ENCODE results near the gene ANGPTL4.

The ANGPTL4 gene

GRCh38 chr19:8388612-8388958, 24.6 kb downstream of the ANGPTL4 start:
- no peaks in the 10 kb centered on the region for H3K27me3 ChIP-seq (ENCODE audit: insufficient read depth, poor library complexity, severe bottlenecking)
- no peak overlapping the region for H3K27ac ChIP-seq (replicated peaks)
- no peak overlapping the region for H3K4me3 ChIP-seq (replicated peaks; ENCODE audit: insufficient read depth, low read length)
- TF ChIP-seq POLR2AphosphoS5 (IDR thresholded peaks at IDR 0.05; ENCODE audit: low read depth) (no peak), REST (IDR thresholded peaks at IDR 0.05; ENCODE audit: insufficient replicate concordance, low read depth) (no peak), CTCF (IDR thresholded peaks at IDR 0.05; ENCODE audit: insufficient read depth, low read length) (no peak), SPI1 (IDR thresholded peaks at IDR 0.05; ENCODE audit: borderline replicate concordance, low read depth) (no peak), GABPA (IDR thresholded peaks at IDR 0.05; ENCODE audit: low read depth) (no peak)
- DNase-seq (ENCODE audit: low read depth in 1 of 2, low spot score in 1 of 2): no peak

GRCh38 chr19:8389891-8390616, 26.1 kb downstream of the ANGPTL4 start, which contains the start of gene RAB11B:
RAB11B (plus strand) TSS chr19:8390360; CDS start chr19:8390417, 57 bp downstream.
- Histone ChIP-seq H3K27me3 (ENCODE audit: insufficient read depth, poor library complexity, severe bottlenecking) (no peaks in the 10 kb centered on the region), H3K27ac (replicated peaks) (peak within 1 kb of the TSS; percentile 78), H3K4me3 (replicated peaks; ENCODE audit: insufficient read depth, low read length) (peak within 1 kb of the TSS; percentile 66)
- TF ChIP-seq REST (IDR thresholded peaks at IDR 0.05; ENCODE audit: insufficient replicate concordance, low read depth) (no peak), SPI1 (IDR thresholded peaks at IDR 0.05; ENCODE audit: borderline replicate concordance, low read depth) (no peak; the same call in 1 of the 2 replicates), POLR2AphosphoS5 (IDR thresholded peaks at IDR 0.05; ENCODE audit: low read depth) (peak; percentile 37), GABPA (IDR thresholded peaks at IDR 0.05; ENCODE audit: low read depth) (peak; percentile 84), CTCF (IDR thresholded peaks at IDR 0.05; ENCODE audit: insufficient read depth, low read length) (no peak)
- DNase-seq (ENCODE audit: low read depth in 1 of 2, low spot score in 1 of 2): peak; percentile 99 to 100

- DNase-seq (ENCODE audit: low read depth in 1 of 2, low spot score in 1 of 2): peak; percentile 70 to 94
- Histone ChIP-seq H3K27ac (replicated peaks) (peak overlapping the region; percentile 74), H3K4me3 (replicated peaks; ENCODE audit: insufficient read depth, low read length) (peak overlapping the region; percentile 59), H3K27me3 (ENCODE audit: insufficient read depth, poor library complexity, severe bottlenecking) (no peaks in the 10 kb centered on the region)
- TF ChIP-seq SPI1 (IDR thresholded peaks at IDR 0.05; ENCODE audit: borderline replicate concordance, low read depth) (no peak), REST (IDR thresholded peaks at IDR 0.05; ENCODE audit: insufficient replicate concordance, low read depth) (no peak), POLR2AphosphoS5 (IDR thresholded peaks at IDR 0.05; ENCODE audit: low read depth) (peak; percentile 6; the same call in 1 of the 2 replicates), GABPA (IDR thresholded peaks at IDR 0.05; ENCODE audit: low read depth) (no peak), CTCF (IDR thresholded peaks at IDR 0.05; ENCODE audit: insufficient read depth, low read length) (no peak)
Measured at GRCh38 chr19:8390617-8390981, 26.6 kb downstream of the ANGPTL4 start.
